ENCODE results near the gene MYO10.

DNA sequence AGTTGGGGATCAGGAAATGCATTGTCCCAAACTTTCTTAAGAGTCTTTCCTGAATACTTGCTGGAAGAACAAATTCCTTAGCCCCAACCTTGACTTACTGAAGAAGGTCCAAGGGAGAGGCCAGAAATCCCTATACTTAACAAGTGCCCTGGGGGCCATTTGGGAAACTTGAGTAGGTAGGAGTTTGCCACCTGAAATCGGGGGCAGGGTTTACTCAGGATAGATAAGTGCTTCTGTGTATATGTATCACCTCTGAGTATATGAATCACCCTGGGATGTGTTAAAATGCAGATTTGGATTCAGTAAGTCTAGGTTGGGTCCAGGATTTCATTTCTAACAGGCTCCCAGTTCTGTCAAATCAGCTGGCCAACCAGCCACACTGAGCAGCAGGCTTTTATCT lies 47.9 kb upstream of the MYO10 start:
- TF ChIP-seq POLR2A (IDR thresholded peaks at IDR 0.05) (no peak), POLR2AphosphoS5 (IDR thresholded peaks at IDR 0.05) (no peak)
- TF ChIP-seq, protein P1, sequence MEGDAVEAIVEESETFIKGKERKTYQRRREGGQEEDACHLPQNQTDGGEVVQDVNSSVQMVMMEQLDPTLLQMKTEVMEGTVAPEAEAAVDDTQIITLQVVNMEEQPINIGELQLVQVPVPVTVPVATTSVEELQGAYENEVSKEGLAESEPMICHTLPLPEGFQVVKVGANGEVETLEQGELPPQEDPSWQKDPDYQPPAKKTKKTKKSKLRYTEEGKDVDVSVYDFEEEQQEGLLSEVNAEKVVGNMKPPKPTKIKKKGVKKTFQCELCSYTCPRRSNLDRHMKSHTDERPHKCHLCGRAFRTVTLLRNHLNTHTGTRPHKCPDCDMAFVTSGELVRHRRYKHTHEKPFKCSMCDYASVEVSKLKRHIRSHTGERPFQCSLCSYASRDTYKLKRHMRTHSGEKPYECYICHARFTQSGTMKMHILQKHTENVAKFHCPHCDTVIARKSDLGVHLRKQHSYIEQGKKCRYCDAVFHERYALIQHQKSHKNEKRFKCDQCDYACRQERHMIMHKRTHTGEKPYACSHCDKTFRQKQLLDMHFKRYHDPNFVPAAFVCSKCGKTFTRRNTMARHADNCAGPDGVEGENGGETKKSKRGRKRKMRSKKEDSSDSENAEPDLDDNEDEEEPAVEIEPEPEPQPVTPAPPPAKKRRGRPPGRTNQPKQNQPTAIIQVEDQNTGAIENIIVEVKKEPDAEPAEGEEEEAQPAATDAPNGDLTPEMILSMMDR (IDR thresholded peaks at IDR 0.05) = no peak

Data from breast epithelium (tissue), 3 donors.